T-helper 2 cell (primary cell): ENCODE results near the gene RAPGEF3.

Source experiments
- DNase-seq, 5 experiments: peaks; one replicate each; pipeline versions ENCODE4 v3.0.0 to v3.0.0-alpha.2; 2012 to 2022

Gene RAPGEF3

GRCh38 chr12:47789712-47790489 is 31.2 kb upstream of the RAPGEF3 start:
- no peak for DNase-seq

- no peak for DNase-seq
These were observed 30.5 kb upstream of the RAPGEF3 start for GRCh38 chr12:47789141-47789540.

DNA sequence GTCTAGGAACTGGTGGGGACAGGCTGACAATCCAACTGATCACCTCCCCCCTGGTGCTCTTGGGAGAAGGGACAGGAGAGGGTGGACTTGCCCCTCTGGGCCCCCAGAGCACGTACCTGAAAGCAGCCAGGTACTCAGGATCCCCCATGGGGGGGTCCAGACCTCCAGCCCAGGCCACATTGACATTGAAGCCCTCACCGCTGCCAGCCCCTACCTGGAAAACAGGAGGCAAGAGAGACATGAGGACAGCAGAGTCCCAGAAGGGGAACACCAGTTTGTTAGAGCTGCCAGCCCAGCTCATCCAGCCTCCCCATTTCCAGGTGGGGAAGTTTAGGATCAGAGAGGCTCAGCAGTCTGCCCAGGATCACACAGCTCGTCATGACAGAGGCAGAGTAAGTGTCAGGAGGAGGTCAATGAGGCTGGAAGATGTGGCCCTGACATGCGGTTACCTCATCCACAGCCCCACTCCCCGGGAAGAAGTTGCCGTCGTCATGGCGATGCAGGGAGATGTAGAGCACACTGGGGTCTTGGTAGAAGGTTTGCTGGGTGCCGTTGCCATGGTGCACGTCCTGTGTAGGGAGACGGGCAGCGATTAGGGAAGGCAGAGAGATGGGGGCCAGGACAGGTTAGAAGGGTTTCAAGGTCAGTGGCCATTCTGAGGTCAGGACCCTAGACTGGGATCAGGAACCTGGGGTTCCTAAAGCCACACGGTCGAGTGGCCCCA is 29.1 kb upstream of the RAPGEF3 start:
- no peak for DNase-seq

DNA sequence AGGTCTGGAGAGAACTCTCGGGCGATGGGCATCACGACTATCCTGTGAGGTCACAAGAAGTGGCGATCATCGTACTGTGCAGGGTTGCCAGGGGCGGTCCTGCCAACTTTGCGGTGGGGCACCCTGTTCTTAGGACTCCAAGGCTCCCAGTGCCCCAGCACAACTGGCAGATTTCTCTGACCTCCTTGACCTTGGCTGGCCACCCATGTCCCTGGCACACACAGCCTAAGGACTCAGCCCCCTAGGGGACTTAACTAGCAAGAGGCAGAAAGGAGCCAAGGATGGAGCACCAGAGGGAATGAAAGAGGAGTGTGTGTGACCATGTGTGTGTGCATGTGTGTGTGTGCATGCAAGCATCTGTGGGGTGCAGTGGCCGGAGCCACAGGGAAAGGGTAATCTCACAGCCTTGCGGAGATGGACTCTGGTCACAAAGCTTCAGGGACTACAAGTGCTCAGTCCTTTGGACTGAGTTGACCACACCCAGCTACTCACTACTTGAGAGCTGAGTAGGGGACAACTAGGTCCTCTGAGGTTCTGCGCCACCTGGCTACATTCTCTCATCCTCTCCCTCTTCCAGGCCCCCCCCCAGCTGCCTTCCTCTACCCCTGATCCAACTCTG is 28.1 kb upstream of the RAPGEF3 start:
- DNase-seq: no peak

DNA sequence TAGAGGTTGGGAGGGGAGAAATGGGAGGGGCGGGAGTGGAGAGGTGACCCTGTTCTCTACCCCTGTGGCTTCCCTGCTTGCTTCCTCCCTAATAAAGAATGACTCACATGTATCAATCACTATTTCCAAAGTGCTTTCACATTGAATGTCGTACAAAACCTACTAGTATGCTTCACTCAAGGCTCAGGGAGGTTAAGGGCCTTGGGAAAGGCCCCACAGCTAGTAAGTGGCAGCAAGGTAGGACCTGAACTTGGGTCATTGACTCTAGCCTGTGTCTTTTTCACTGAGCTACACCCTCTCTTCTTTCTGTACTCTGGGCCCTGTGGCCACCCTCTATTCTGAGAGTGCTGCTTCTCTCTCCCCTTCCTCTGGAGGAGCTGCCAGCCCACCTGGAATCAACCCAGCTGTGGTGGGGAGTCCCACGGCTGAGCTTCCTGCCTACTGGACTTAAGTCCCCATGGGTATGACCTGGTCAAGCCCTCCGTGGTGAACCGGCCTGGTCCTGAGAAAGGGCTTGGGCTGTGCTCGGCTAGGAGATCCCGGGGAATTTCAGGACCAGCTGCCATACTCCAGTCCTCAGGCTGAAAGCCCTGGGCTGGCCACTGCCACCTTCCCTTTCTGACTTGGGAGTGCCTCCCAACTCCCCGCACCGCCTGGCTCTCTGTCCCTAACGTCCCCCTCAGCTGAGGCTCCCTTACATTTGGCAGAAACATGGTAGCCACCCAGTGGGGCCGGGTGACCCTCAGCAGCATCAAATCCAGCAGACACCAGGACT is 27.4 kb upstream of the RAPGEF3 start:
- DNase-seq: no peak

DNA sequence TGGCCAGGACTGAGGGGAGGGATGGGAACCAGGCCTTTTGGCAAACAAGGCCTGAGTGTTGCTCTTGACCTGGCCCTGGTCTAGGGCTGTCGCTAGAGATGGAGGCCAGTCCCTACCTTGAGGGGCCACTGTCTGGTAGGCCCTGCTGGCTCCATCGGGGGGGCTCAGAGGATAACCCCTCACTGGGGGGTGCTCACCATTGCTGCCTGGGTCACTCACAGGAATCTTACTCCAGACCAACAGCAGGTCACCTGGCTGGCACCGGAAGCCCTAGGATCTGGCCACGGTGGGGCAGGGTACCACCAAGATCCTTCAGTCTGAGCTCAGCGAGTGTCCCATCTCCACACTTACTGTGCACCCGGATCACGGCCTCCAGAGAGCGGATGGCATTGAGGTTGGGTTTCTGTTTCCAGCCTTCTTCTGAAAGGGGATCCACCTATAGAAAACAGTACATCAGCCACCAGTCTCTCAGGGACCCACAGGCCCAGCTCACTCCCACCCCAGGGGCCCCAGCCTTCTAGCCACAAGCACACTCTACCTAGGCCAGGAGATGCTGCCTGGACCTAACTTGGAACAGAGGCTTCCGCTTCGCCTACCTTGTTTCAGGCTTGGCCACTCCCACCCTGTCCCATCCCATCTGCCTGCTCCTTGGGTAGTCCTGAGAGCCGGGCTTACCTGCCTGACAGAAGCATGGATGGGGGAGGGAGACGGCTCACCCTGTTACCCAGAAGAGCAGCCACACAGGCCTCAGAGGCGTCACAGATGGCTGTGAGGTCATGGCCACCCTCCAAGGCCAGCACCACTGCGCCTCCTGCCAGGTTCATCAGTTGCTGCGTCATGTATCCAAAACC is 26.6 kb upstream of the RAPGEF3 start:
- no peak for DNase-seq

- no peak for DNase-seq
These were observed 25.4 kb upstream of the RAPGEF3 start for GRCh38 chr12:47783821-47784819.

GRCh38 chr12:47783024-47783755 is 24.5 kb upstream of the RAPGEF3 start:
- no peak for DNase-seq

DNA sequence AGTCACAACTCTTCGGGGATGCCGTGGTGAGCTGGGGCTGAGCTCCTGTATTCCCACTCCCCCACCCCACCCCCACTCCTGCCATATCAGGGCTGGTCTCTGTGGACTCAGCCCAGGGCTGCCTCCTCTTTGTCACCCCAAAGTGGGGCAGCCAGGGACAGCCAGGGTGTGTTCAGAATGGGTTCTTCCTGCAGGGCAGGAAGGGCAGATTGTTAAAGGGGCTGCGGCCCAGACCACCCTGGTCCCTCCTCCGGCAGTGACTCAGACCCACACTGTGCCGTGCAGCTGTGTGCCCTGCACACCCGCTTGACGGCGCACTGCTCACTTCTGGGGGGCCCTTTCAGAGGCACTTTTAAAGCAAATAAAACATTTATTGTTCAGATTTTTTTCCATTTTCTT is 23.7 kb upstream of the RAPGEF3 start:
- DNase-seq: no peak

DNA sequence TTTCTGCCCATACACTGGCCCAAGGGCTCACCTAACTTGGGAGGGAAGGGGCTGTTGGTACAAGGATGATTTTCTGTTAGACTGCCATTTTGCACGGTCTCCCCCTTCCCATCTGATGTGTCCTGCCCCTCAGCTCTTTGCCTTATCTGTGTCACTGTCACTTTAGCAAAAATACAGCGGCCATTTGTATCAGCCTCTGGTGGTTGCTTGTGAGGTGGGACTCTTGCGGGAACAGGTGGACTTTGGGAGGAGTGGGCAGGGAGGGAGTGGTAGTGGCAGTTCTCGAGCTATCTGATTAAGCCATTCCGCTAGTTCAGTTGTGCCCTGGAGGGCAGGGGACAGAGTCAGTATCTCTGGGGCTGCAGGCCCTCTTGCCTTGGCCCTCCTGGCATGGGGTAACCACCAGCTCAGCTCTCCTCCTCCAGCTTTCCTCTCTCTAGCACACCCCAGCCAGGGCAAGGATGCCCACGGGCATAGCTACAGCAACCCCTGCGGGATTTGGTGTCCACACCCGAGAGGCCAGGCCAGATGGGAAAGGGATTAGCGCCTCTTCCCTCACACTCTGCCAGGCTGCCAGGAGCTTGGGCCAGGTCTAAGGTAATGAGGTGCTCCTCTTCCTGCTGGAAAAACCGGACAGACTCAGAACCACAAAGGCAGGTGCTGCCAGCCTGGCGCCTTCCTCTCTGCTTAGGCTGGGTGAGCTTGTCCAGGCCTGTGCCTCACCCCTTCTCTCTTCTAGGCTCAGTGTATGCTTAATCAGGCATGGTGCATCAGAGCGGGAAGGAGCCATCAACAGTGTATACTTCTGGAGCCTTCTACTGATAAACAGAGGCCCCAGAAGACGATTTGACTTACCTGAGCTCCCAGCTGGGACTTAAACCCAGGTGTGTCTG is 23.0 kb upstream of the RAPGEF3 start:
- DNase-seq: no peak

- DNase-seq: no peak
These were observed 21.3 kb upstream of the RAPGEF3 start for GRCh38 chr12:47779943-47780504.

GRCh38 chr12:47779301-47779942 is 20.7 kb upstream of the RAPGEF3 start:
- peak; percentile 72 to 93 (median 84) for DNase-seq

DNA sequence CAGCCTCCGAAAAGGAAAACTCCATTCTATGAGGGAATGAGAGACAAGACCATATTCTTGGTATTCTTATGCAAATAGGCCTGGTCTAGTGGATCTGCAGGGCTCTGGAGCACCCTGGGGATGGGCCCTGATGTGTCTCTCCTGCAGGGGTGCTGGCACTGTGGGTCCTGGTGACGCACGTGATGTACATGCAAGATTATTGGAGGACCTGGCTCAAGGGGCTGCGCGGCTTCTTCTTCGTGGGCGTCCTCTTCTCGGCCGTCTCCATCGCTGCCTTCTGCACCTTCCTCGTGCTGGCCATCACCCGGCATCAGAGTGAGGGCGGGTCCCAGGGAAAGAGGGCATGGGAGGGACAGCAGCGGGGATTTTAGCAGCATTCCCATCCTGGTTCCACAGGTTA is 20.2 kb upstream of the RAPGEF3 start:
- no peak for DNase-seq

DNA sequence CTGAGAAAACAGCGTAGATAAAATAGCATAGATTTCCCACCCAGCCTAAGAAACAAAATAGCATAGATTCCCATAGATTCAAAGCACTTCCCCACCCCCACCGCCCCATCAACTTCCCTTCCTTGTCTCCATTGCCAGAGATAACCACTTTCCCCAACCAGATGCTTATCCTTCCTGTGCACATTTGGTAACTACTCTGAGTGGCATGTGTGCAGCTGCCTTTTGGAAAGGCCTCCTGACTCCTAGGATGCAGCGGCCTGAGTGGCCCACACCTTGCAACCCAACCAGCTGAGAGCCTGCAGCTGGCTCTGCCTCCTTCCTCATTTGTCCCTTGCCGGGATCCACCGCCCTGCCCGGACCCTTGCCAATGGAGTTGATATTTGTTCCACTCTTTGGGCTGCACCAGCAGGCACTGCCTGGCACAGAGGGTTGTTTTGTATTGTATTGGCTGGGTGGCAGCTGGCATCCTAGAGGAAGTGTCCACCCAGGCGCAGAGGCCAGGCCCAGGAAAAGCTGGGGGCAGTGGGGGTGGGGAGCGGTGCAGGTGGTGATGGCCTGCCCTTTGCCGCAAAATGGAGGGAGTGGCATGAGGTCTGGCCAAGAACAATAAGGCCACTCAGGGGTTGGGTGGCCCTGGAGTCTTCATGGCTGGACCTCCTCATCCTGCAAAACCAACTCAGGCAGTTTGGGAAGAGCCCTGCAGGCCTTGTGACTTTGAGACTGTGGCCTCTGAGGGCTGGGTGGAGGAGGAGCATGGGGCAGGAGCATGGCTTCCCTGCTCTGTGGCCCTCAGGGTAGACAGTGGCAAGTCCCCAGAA is 19.3 kb upstream of the RAPGEF3 start:
- DNase-seq: no peak

GRCh38 chr12:47777151-47777550 is 18.5 kb upstream of the RAPGEF3 start:
- DNase-seq: no peak

- DNase-seq: no peak
These were observed 17.9 kb upstream of the RAPGEF3 start for GRCh38 chr12:47776471-47777143.
